ENCODE measurements around the gene HYI.

GRCh38 chr1:43451701-43452532, 1.8 kb downstream of the HYI start:
- TF ChIP-seq CTCF (IDR thresholded peaks at IDR 0.05; ENCODE audit: insufficient read depth, low read length, poor library complexity, severe bottlenecking) (no peak), EZH2phosphoT487 (conservative IDR thresholded peaks at IDR 0.05; ENCODE audit: low read length) (no peak)
